Measurements from ENCODE around the gene NKX2-2. TPM values are rescaled to one million over a fixed set of nuclear protein-coding genes. Genes with fewer than 3 reads are reported as not detected.

The NKX2-2 gene
- total RNA-seq, 4 donors from 2014 or later, result 0.60 to 2.2 (median 0.82) TPM; not detected in 1

- in situ Hi-C loops (cut with MboI; ENCODE audit: low pct_ligation_motif_present in 1 of 4, low pct_unique_long_range_greater_than_20kb in 1 of 4, low sequenced_read_pairs in 3 of 4), result loop anchor here in 3 of 4 donors (25.0 kb wide), 3 partner anchors 274 to 649 kb away; no protein-coding TSS in a partner anchor
- DNase-seq, result no peak
- WGBS, 2 donors (ENCODE audit: low coverage in 1 of 2), result 35 to 49% methylated on average over 3 to 18 of the region's 18 CpGs
- no peak overlapping the region for H3K4me3 ChIP-seq
- no peaks in the 10 kb centered on the region for H3K9me3 ChIP-seq
- H3K4me1 ChIP-seq, result peaks cover 12 to 68% (median 49%) of the 10 kb centered on the region in 4 donors
- no peak overlapping the region for H3K27ac ChIP-seq
- peaks cover 100% of the 10 kb centered on the region for H3K27me3 ChIP-seq
- no peaks in the 10 kb centered on the region for H3K36me3 ChIP-seq
- TF ChIP-seq CTCF (IDR thresholded peaks at IDR 0.05) (no peak), POLR2A (IDR thresholded peaks at IDR 0.05) (no peak), EP300 (IDR thresholded peaks at IDR 0.05; ENCODE audit: low read depth) (no peak), POLR2AphosphoS5 (IDR thresholded peaks at IDR 0.05) (no peak)
- intact Hi-C loops (cut with DNase I; ENCODE audit: low total_unique reads), result no loop called here
Observed at GRCh38 chr20:21511485-21511849, 2.4 kb downstream of the NKX2-2 start.

GRCh38 chr20:21510414-21511384 is 3.2 kb downstream of the NKX2-2 start:
- Histone ChIP-seq H3K27me3 (peaks cover 100% of the 10 kb centered on the region), H3K9me3 (no peaks in the 10 kb centered on the region), H3K4me3 (peak overlapping the region in 3 of 4 donors; percentile 5 to 47 (median 21)), H3K4me1 (peaks cover 15 to 73% (median 56%) of the 10 kb centered on the region in 4 donors), H3K36me3 (no peaks in the 10 kb centered on the region), H3K27ac (no peak overlapping the region)
- in situ Hi-C loops (cut with MboI; ENCODE audit: low pct_ligation_motif_present in 1 of 4, low pct_unique_long_range_greater_than_20kb in 1 of 4, low sequenced_read_pairs in 3 of 4) (loop anchor here in 3 of 4 donors (25.0 kb wide), 3 partner anchors 273 to 648 kb away; no protein-coding TSS in a partner anchor), intact Hi-C loops (cut with DNase I; ENCODE audit: low total_unique reads) (no loop called here)
- TF ChIP-seq CTCF (IDR thresholded peaks at IDR 0.05) (no peak), POLR2A (IDR thresholded peaks at IDR 0.05) (no peak), EP300 (IDR thresholded peaks at IDR 0.05; ENCODE audit: low read depth) (no peak), POLR2AphosphoS5 (IDR thresholded peaks at IDR 0.05) (no peak)
- 26 to 42% methylated on average over 5 to 38 of the region's 62 CpGs for WGBS, 2 donors (ENCODE audit: low coverage in 1 of 2)
- DNase-seq, result no peak

- Histone ChIP-seq H3K27me3 (peaks cover 100% of the 10 kb centered on the region), H3K9me3 (no peaks in the 10 kb centered on the region), H3K4me1 (peaks cover 19 to 71% (median 56%) of the 10 kb centered on the region in 4 donors), H3K4me3 (peak overlapping the region in 2 of 4 donors; percentile 5 to 47), H3K36me3 (no peaks in the 10 kb centered on the region), H3K27ac (no peak overlapping the region)
- TF ChIP-seq EP300 (IDR thresholded peaks at IDR 0.05; ENCODE audit: low read depth), result no peak
- TF ChIP-seq POLR2AphosphoS5 (IDR thresholded peaks at IDR 0.05), result no peak
- no peak for TF ChIP-seq CTCF (IDR thresholded peaks at IDR 0.05)
- TF ChIP-seq POLR2A (IDR thresholded peaks at IDR 0.05), result no peak
- in situ Hi-C loops (cut with MboI; ENCODE audit: low pct_ligation_motif_present in 1 of 4, low pct_unique_long_range_greater_than_20kb in 1 of 4, low sequenced_read_pairs in 3 of 4), result loop anchor here (10.0 to 25.0 kb wide), 5 partner anchors 272 to 647 kb away; no protein-coding TSS in a partner anchor
- WGBS, 2 donors (ENCODE audit: low coverage in 1 of 2), result 9% methylated on average over 42 of the region's 43 CpGs; no CpG with 5 or more reads in 1 of the 2 donors
- intact Hi-C loops (cut with DNase I; ENCODE audit: low total_unique reads), result loop anchor here (5.0 kb wide), 1 partner anchor 272 kb away; no protein-coding TSS in a partner anchor
- no peak for DNase-seq
Observed at GRCh38 chr20:21509597-21510371, 4.1 kb downstream of the NKX2-2 start.
